ENCODE data around the gene OR6N2.

The OR6N2 gene, protein sequence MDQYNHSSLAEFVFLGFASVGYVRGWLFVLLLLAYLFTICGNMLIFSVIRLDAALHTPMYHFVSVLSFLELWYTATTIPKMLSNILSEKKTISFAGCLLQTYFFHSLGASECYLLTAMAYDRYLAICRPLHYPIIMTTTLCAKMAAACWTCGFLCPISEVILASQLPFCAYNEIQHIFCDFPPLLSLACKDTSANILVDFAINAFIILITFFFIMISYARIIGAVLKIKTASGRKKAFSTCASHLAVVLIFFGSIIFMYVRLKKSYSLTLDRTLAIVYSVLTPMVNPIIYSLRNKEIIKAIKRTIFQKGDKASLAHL

GRCh38 chr1:158781104-158781503, at the start of gene OR6N2:
TSS of gene OR6N2 (minus strand) at chr1:158781204. CDS start at chr1:158777635, 3,569 bp downstream.
- Mint-ChIP-seq H3K4me3 (no peak within 1 kb of the TSS), H3K9me3 (no peaks in the 10 kb centered on the region), H3K4me1 (ENCODE audit: low read depth) (no peaks in the 10 kb centered on the region), H3K27ac (no peak within 1 kb of the TSS), H3K27me3 (ENCODE audit: low read depth) (peaks cover 7% of the 10 kb centered on the region), H3K36me3 (ENCODE audit: low read depth) (no peaks in the 10 kb centered on the region)
- DNase-seq (ENCODE audit: low spot score): no peak

- peaks cover 16% of the 10 kb centered on the region for H3K36me3 Mint-ChIP-seq (ENCODE audit: low read depth)
- peak overlapping the region; percentile 23 for H3K4me3 Mint-ChIP-seq
- DNase-seq (ENCODE audit: low spot score): no peak
- peak overlapping the region; percentile 9 for H3K27ac Mint-ChIP-seq
- H3K9me3 Mint-ChIP-seq: peaks cover 35% of the 10 kb centered on the region
- H3K27me3 Mint-ChIP-seq (ENCODE audit: low read depth): peaks cover 3% of the 10 kb centered on the region
- H3K4me1 Mint-ChIP-seq (ENCODE audit: low read depth): peaks cover 15% of the 10 kb centered on the region
Measured at GRCh38 chr1:158830074-158830677, 49.2 kb upstream of the OR6N2 start.

DNA sequence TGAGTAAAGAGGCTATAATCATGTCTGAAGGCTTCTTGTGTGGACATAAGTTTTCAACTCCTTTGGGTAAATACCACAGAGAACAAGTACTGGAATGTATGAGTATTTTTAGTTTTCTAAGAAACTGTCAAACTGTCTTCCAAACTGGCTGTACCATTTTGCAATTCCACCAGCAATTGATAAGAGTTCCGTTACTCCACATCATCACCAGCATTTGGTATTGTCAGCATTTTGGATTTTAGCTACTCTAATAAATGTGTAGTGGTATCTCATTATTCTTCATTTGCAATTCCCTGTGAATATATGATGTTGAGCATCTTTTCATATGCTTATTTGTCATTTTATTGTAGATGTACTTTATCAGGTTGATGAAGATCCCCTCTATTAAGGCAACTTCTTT, 40.7 kb upstream of the OR6N2 start:
- Mint-ChIP-seq H3K27me3 (ENCODE audit: low read depth) (peaks cover 3% of the 10 kb centered on the region), H3K36me3 (ENCODE audit: low read depth) (peaks cover 22% of the 10 kb centered on the region), H3K4me3 (no peak overlapping the region), H3K27ac (no peak overlapping the region), H3K9me3 (peaks cover 38% of the 10 kb centered on the region), H3K4me1 (ENCODE audit: low read depth) (peaks cover 36% of the 10 kb centered on the region)
- no peak for DNase-seq (ENCODE audit: low spot score)

DNA sequence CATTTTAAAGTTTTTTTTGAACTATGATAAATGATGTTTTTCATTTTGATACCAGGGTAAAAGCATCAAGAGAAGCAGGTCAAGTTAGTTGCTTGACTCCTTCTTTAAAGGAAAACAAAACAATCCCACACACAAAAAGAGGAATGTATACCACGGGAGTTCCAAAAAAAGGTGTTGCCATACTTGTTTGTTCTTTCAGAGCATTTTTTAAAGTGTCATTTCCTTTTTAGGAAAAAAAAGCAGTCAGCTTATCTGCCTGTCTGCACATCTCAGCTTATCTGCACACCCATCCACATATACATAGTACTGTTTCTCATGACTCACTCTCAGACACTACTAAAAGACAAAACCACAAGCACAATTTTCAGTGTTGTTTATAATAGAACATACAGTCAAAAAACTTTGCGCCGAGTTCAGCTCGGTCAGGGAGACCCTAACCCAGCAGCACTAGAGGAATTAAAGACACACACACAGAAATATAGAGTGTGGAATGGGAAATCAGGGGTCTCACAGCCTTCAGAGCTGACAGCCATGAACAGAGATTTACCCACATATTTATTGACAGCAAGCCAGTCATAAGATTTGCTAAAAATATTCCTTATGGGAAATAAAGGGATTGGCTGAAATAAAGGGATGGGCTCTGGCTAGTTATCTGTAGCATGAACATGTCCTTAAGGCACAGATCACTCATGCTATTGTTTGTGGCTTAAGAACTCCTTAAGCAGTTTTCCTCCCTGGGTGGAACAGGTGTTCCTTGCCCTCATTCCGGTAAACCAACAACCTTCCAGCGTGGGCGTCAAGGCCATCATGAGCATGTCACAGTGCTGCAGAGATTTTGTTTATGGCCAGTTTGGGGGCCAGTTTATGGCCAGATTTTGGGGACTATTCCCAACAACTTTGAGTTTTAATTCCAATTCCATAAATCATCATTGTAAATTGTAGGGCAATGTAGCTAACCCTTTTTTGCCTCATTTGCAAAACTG, 38.7 kb upstream of the OR6N2 start:
- peak; percentile 53 for DNase-seq (ENCODE audit: low spot score)
- H3K27ac Mint-ChIP-seq: peak overlapping the region; percentile 93
- H3K27me3 Mint-ChIP-seq (ENCODE audit: low read depth): peaks cover 3% of the 10 kb centered on the region

DNA sequence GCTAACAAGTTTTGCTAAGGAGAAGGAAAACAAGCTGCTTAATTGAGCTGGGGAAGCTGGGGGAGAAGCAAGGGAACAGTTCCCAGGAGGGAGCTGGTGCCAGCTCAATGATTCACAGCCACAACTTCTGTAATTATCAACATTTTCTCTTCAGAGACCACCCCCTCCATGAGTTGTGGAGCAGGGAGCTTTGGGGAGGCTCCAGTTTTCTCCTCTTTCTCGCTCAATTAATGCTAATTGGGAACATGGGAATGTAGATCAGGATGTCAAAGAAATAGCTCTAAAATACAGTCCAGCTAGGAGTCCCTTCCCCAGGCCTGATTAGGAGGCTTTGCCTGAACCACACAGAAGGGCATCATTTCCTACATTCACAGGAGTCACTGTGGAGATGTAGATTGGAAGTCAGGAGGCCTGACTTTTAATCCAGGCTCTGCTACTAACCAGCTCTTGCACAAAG, 38.0 kb upstream of the OR6N2 start:
- no peak for DNase-seq (ENCODE audit: low spot score)
- Mint-ChIP-seq H3K9me3 (peaks cover 27% of the 10 kb centered on the region), H3K4me3 (peak overlapping the region; percentile 90), H3K27ac (peak overlapping the region; percentile 93), H3K36me3 (ENCODE audit: low read depth) (peaks cover 22% of the 10 kb centered on the region), H3K4me1 (ENCODE audit: low read depth) (peaks cover 36% of the 10 kb centered on the region), H3K27me3 (ENCODE audit: low read depth) (peaks cover 3% of the 10 kb centered on the region)

More for the DNA sequence above, 38.7 kb upstream of the OR6N2 start:
- Mint-ChIP-seq H3K9me3 (peaks cover 34% of the 10 kb centered on the region), H3K36me3 (ENCODE audit: low read depth) (peaks cover 22% of the 10 kb centered on the region), H3K4me3 (peak overlapping the region; percentile 90), H3K4me1 (ENCODE audit: low read depth) (peaks cover 36% of the 10 kb centered on the region)

GRCh38 chr1:158818560-158818959, 37.6 kb upstream of the OR6N2 start:
- H3K36me3 Mint-ChIP-seq (ENCODE audit: low read depth): peaks cover 20% of the 10 kb centered on the region

DNA sequence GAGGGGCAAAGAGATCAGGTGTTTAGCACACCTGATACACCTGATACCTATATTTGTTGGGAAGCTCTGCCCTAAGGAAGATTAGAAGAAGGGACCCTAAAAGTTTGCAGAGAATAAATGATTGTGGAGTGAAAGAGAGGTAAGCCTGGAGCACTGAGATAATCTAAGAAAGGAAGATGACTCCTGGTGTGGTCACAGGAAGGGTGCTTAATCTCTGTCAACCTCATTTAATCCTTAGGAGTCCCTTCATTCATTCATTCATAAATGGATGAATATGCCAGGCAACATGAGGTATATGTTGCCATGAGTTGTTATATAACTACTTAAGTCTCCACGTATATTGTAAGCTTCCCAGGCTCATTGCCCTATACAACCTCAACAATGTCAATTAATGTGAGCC, 34.0 kb upstream of the OR6N2 start:
- H3K27me3 Mint-ChIP-seq (ENCODE audit: low read depth): no peaks in the 10 kb centered on the region
- peaks cover 9% of the 10 kb centered on the region for H3K9me3 Mint-ChIP-seq
- H3K4me3 Mint-ChIP-seq: no peak overlapping the region
- H3K36me3 Mint-ChIP-seq (ENCODE audit: low read depth): peaks cover 11% of the 10 kb centered on the region
- DNase-seq (ENCODE audit: low spot score): no peak
- H3K4me1 Mint-ChIP-seq (ENCODE audit: low read depth): peaks cover 36% of the 10 kb centered on the region
- H3K27ac Mint-ChIP-seq: no peak overlapping the region

More at GRCh38 chr1:158818560-158818959, 37.6 kb upstream of the OR6N2 start:
- H3K27me3 Mint-ChIP-seq (ENCODE audit: low read depth): peaks cover 3% of the 10 kb centered on the region
- peaks cover 36% of the 10 kb centered on the region for H3K4me1 Mint-ChIP-seq (ENCODE audit: low read depth)
- peak overlapping the region; percentile 90 for H3K4me3 Mint-ChIP-seq
- peak overlapping the region; percentile 93 for H3K27ac Mint-ChIP-seq
- H3K9me3 Mint-ChIP-seq: peaks cover 23% of the 10 kb centered on the region
- no peak for DNase-seq (ENCODE audit: low spot score)

GRCh38 chr1:158813164-158813563, 32.2 kb upstream of the OR6N2 start:
- Mint-ChIP-seq H3K27me3 (ENCODE audit: low read depth) (no peaks in the 10 kb centered on the region), H3K4me3 (no peak overlapping the region), H3K4me1 (ENCODE audit: low read depth) (peaks cover 20% of the 10 kb centered on the region), H3K36me3 (ENCODE audit: low read depth) (peaks cover 3% of the 10 kb centered on the region), H3K27ac (no peak overlapping the region), H3K9me3 (peaks cover 2% of the 10 kb centered on the region)
- DNase-seq (ENCODE audit: low spot score): no peak

GRCh38 chr1:158812336-158812735, 31.3 kb upstream of the OR6N2 start:
- H3K27me3 Mint-ChIP-seq (ENCODE audit: low read depth): peaks cover 5% of the 10 kb centered on the region
- H3K4me3 Mint-ChIP-seq: no peak overlapping the region
- DNase-seq (ENCODE audit: low spot score): no peak
- no peaks in the 10 kb centered on the region for H3K36me3 Mint-ChIP-seq (ENCODE audit: low read depth)
- H3K4me1 Mint-ChIP-seq (ENCODE audit: low read depth): peaks cover 14% of the 10 kb centered on the region
- H3K27ac Mint-ChIP-seq: no peak overlapping the region
- H3K9me3 Mint-ChIP-seq: no peaks in the 10 kb centered on the region

DNA sequence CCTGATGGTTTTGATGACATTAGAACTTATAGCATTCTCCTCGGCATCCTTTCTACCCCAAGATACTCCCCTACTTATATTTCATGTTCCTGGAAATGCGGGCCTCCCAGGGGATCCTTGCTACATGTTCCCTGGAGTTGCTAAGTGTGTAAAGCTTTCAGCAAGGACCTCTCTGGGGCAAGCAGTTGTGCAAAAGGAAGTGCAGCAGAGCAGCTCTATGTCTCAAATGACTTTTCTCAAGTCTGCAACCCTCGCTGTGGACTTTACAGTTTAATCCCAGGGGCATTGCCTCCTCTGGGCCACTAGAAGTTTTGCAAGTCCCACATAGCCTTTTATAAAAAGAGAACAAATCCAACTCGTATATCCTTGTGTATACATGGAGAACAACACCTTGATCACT, 29.3 kb upstream of the OR6N2 start:
- Mint-ChIP-seq H3K4me1 (ENCODE audit: low read depth) (peaks cover 14% of the 10 kb centered on the region), H3K27ac (no peak overlapping the region), H3K4me3 (no peak overlapping the region), H3K9me3 (no peaks in the 10 kb centered on the region), H3K36me3 (ENCODE audit: low read depth) (no peaks in the 10 kb centered on the region), H3K27me3 (ENCODE audit: low read depth) (peaks cover 19% of the 10 kb centered on the region)
- no peak for DNase-seq (ENCODE audit: low spot score)

DNA sequence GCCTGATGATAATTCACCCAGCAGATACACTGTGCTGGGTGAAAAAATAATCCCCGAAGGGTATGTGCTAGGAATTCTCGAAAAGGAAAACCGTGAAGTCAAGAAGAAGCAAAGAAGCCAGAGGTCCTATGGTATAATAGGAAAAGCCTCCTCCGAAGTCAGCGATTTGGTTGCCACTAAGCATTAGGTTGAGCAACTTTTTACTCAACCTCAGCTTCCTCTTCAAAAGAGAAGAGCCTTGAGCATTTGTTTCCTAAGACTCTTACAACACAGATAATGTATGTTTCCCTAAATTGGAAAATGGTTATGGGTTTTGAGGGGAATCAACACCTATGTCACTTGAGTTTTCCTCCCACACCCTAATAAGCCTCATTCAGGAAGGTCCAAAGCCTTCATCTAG, 28.9 kb upstream of the OR6N2 start:
- no peak for DNase-seq (ENCODE audit: low spot score)
- no peaks in the 10 kb centered on the region for H3K36me3 Mint-ChIP-seq (ENCODE audit: low read depth)
- peaks cover 19% of the 10 kb centered on the region for H3K27me3 Mint-ChIP-seq (ENCODE audit: low read depth)
- no peak overlapping the region for H3K4me3 Mint-ChIP-seq
- H3K9me3 Mint-ChIP-seq: no peaks in the 10 kb centered on the region
- H3K27ac Mint-ChIP-seq: no peak overlapping the region
- peaks cover 14% of the 10 kb centered on the region for H3K4me1 Mint-ChIP-seq (ENCODE audit: low read depth)

GRCh38 chr1:158809256-158809655, 28.3 kb upstream of the OR6N2 start:
- Mint-ChIP-seq H3K27ac (no peak overlapping the region), H3K4me1 (ENCODE audit: low read depth) (peaks cover 14% of the 10 kb centered on the region), H3K4me3 (no peak overlapping the region), H3K9me3 (no peaks in the 10 kb centered on the region), H3K27me3 (ENCODE audit: low read depth) (peaks cover 20% of the 10 kb centered on the region), H3K36me3 (ENCODE audit: low read depth) (no peaks in the 10 kb centered on the region)
- no peak for DNase-seq (ENCODE audit: low spot score)

DNA sequence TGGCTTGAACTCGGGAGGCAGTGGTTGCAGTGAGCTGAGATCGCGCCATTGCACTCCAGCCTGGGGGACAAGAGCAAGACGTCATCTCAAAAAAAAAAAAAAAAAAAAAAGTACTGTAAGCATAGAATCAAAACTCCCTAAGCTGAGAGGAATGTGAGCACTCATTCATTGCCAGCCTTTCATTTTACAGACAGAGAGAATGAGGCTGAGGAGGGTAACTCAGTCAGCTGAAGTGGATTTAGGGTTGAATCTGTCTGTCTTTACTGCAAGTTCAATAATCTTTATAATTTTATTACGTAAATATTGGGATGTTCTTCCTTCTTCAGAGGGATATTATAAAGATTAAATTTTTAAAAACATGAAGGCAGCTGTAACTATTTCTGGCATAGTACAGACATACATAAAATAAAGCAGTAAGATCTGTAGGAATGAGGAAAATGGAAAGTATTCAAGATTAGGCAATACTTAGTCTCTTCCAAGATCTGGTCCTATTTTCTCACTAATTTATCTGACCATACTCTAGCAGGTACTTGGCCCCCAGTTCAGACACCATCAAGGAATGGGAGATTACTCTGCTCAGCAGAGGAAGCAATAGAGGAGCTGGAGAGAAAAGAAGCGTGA, 26.0 kb upstream of the OR6N2 start:
- no peaks in the 10 kb centered on the region for H3K9me3 Mint-ChIP-seq
- no peak overlapping the region for H3K4me3 Mint-ChIP-seq
- no peak overlapping the region for H3K27ac Mint-ChIP-seq
- DNase-seq (ENCODE audit: low spot score): no peak
- H3K36me3 Mint-ChIP-seq (ENCODE audit: low read depth): no peaks in the 10 kb centered on the region
- peaks cover 33% of the 10 kb centered on the region for H3K27me3 Mint-ChIP-seq (ENCODE audit: low read depth)
- peaks cover 5% of the 10 kb centered on the region for H3K4me1 Mint-ChIP-seq (ENCODE audit: low read depth)

All from T-helper 2 cell treated with Interferon-gamma antibody and Interleukin-4, amounts not matched to agents 5 μg/mL and 100 μg/mL, for 36 hours (primary cell).